CD4-positive, alpha-beta T cell treated with Interleukin-12 subunit alpha and Interleukin-12 subunit beta, for 1 hour (primary cell): ENCODE measurements around the gene CBFA2T2.

Experiments used
- DNase-seq: peaks from one replicate; pipeline ENCODE4 v3.0.0-alpha.2; 2020

The CBFA2T2 gene

GRCh38 chr20:33669873-33670640 lies 180.2 kb downstream of the CBFA2T2 start:
- no peak for DNase-seq

DNA sequence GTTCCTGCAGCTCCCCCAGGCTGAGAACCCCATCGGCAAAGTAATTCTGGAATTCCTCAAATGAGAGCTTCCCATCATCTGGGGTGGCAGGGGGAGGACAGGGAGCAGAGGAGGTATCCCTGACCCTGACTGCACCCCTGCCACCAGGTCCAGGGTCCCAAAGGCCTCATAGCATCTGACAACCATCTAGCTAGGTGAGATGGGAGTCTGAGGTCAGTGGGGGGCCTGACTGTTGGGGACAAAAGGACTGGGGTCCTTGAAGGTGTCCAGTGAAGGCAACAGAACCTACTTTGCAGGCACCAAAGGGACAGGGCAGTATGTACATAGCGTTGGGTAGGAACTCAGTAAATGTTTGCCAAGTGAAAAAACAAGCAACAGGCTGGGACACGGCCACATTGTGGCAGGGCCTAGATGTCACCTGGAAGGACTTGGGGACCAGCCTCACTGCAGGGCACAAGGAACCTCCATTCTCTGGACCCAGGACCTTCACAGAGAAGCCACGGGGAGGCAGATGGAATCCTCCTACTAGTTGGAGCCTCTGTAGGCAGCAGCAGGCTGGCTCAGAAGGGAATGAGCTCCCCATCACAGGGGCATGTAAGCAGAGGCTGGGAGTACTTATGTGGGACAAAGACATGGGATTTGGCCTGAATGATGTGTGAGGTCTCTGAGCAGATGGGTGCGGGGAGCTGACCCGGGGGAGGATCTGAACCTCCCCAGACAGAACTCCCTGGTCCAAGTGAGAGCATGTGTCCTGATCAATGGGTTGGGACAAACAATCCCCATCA lies 181.0 kb downstream of the CBFA2T2 start:
- no peak for DNase-seq

DNA sequence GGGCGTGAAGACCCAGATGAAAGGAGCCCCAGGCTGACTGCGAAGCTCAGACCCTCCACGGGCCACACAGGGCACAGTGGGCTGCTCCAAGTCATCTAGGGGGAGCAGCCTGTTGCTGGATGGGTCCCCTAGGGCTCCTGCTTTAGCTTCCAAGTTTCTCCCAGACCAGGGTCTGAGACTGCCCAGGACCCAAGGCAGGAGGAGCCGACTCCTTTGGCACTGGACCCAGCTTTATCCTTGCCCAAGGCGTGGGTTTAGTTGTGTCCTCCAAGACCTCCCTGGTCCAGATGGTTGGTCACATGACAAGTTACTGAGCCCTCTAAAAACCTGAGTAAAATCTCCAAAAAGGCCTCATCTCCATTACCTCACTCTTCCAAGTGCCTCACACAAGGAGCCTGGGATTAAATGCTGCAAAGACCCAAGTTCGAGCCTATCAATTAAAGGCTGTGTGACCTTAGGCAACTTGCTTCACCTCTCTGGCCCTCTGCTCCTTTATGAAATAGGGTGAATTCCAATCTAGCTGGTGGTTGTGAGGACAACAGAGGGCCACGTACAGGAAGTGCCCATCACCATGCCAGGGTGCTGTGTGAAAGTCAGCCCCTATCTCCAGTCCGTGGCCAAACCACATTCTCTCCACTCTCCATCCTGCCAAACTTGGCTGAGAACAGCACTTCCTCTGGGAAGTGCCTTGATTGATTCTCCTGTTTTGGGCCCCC lies 181.8 kb downstream of the CBFA2T2 start:
- DNase-seq: no peak

DNA sequence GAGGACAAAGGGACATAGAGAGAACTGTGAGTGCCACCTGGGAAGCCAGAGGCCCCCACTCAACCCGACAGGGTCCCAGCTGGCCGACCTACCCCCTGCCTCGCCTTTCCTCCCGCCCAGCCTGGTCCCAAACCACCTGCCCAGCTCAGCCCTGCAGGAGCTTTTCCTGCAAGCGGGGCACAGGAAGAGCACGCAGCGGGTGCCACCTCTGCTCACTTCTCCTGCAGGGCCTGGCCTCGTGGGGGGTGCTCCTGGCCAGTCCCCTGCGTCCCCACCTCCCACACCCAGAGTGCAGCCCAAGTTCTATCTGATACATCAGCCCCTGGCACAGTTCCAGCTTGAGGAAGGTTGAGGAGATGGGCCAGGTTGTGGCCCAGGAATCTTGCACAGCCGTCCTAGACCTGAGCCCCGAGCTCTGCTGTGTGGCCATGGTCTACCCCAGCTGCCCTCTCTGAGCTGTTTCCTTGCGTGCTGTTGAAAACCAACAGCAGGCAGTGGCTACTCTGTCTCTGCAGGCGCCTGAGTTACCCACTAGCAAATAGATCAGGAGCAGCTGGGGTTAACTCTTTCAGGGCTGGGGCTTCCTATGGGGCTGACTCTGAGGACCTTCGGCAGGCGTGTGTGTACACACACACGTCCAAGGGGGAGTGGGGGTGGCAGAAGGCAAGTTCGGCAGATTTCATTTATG lies 182.7 kb downstream of the CBFA2T2 start:
- no peak for DNase-seq

GRCh38 chr20:33673114-33673409 lies 183.2 kb downstream of the CBFA2T2 start:
- DNase-seq: no peak

DNA sequence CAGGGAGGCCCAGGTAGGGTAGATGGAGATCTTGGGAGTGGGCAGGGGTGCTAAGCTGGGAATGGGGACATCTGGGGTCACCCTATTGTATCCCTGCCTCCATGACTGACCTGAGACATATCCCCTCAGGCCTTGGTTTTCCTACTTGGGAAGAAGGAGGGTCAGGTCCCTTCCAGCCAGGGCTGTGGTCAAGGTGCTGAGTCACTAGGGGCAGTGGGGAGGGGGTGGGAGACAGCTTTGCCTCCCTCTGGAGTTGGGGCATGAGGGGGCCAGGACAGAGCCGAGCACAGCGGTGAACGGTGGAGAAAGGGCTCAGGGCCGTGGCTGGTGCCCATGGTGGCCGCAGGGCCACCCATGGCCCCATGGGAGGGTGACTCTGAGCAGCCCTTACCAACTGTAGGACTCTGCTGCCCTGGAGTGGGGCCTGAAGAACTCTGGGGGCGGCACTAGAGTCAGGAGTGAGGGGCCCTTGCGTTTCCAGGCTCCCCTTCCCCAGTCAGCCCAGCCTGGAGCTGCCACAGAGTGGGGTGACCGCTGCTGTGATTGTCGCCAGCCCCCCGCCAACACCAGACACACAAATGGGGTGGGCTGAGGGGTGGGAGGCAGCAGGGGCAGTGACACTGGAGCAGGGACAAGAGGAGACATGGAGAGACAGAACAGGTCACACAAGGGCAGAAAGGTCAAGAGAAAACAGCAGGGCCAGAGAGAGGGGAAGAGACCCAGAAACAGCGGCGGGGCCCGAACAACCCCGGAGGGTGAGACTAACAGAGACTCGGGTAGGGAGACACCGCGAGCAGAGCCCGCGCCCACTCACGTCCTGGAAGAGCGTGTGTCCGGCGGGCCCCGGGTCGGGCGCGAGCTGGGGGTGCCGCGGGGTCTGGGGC lies 183.8 kb downstream of the CBFA2T2 start:
- peak; percentile 15 for DNase-seq

- peak; percentile 72 for DNase-seq
Measured at GRCh38 chr20:33674294-33675135, 184.6 kb downstream of the CBFA2T2 start, which contains the start of gene NECAB3. TSS of gene NECAB3 (minus strand) at chr20:33674428. CDS start at chr20:33674352, 76 bp downstream.

GRCh38 chr20:33675136-33675959 lies 185.5 kb downstream of the CBFA2T2 start:
- no peak for DNase-seq

DNA sequence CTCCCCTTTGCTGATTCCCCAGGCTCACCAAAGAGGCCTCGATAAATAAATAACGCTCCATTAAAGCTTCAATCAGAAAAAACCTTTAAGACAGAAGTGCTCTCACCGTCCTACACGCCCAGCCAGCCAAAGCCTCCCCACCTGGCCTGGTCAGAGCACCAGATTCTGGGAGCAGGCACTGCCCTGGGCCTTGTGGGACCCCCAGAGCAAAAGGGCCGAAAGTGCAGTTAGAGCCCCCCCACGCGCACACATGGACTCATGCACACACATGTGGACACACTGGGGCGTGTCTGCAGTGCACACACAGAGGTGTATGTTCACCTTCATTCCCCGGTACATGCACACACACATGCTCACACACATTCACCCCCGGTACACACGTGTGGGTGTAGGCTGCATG lies 186.2 kb downstream of the CBFA2T2 start:
- no peak for DNase-seq

DNA sequence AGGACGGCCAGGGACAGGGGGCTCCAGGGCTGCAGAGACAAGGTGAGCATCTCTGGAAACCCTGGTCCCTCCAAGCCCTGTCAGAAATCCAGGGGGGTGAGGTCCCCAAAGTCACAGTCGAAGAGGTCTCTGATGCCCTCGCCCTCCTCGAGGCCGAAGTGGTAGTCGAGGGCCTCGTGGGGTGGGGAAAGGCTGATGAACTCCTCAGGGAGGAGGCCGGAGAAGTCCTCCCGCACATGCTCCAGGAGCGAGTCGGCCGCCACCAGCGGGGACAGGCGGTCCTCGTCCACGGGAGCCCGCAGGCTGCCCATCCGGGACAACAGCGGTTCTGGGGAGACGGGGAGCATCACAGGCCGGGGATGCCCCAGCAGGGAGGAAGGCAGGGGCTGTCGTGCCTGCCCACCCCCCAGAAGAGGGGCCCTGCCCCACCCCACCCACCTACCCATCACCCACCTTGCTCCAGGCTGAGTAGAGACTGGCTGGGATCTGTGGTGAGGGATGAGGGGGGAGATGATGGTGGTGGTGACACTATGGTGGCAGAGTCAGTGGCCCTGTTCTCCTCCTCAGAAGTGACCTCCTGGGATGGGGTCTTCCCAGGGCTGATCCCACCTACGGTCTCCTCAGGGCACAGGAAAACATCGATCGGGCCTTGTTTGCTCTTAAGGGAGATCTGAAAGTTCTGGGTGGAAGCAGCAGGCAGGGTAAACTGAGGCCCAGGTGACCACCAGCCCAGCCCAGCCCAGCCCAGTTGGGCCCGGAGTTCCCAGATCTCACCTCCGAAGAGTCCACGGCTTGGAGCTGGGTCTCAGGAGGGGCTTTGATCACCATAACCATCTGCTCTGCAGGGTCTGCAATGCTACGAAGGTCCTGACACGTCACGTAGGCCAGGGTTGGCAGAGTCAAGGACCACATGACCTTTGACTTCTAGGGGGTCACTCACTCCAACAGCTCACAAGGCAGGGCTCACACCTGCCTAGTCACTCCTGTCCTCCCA lies 187.1 kb downstream of the CBFA2T2 start:
- DNase-seq: no peak

GRCh38 chr20:33677991-33678702 lies 188.3 kb downstream of the CBFA2T2 start:
- DNase-seq: no peak

DNA sequence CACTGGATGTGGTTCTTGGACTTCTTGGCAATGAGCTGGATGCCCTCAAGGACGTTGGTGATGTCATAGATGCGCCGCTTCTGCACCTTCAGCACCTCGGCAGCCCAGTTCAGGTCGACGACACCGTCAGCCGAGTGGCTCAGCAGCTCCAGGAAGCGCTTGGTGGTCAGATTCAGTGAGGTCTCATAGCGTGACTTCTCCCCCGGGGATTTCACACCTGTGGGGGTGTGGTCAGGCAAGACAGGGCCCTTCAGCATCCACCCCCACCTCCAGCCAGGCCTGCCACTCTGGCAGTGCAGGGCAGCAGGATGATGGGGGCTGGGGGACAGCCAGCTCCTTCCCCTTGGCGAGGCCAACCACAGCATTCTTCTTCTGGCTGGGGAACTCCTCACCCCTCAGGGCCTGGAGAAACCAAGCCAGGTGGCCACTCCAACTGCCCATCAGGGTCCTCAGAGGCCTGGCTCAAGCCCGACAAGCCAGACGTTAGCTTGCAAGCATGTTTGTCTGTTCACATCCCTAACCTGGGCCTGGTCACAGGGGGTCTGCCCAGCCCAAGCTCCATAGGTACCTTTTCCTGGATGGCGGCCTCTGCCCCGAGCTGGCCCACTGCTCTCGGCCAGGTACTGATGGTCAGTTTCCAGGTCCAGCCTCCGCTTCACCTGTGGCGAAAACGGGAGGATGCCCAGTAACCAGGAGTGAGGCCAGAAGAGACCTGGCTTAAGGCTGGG lies 190.0 kb downstream of the CBFA2T2 start:
- peak; percentile 67 for DNase-seq

- DNase-seq: no peak
Measured at GRCh38 chr20:33680686-33681085, 190.8 kb downstream of the CBFA2T2 start.

- no peak for DNase-seq
Measured at GRCh38 chr20:33681288-33681687, 191.4 kb downstream of the CBFA2T2 start.

DNA sequence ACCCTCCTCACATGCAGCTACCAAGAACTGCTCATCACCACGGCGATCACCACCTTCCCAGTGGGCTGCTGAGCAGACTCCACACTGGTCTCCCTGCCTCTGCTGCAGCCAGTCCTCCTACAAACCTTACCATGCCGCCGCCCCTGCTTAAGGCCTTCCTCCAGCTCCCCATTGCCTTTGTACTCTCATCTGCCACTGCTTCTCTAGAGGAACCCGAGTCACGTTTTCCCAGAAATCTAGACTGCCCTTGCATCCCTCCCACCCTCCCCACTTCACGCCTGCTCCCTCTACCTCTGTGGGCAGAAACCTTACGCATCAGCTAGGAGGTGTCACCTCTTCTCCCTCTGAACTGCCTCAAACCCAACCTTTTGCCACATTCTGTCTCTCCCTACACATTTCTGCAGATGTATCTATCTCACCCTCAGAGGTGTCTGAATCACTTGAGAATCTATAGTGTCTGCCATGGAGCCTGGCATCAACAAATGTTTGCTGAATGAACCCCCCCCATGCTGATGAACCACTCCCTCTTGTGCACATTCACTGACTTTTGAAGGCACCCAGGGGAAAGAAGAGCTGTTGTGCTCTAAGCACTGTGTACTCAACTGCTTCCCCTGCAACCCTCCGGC lies 191.9 kb downstream of the CBFA2T2 start:
- no peak for DNase-seq

DNA sequence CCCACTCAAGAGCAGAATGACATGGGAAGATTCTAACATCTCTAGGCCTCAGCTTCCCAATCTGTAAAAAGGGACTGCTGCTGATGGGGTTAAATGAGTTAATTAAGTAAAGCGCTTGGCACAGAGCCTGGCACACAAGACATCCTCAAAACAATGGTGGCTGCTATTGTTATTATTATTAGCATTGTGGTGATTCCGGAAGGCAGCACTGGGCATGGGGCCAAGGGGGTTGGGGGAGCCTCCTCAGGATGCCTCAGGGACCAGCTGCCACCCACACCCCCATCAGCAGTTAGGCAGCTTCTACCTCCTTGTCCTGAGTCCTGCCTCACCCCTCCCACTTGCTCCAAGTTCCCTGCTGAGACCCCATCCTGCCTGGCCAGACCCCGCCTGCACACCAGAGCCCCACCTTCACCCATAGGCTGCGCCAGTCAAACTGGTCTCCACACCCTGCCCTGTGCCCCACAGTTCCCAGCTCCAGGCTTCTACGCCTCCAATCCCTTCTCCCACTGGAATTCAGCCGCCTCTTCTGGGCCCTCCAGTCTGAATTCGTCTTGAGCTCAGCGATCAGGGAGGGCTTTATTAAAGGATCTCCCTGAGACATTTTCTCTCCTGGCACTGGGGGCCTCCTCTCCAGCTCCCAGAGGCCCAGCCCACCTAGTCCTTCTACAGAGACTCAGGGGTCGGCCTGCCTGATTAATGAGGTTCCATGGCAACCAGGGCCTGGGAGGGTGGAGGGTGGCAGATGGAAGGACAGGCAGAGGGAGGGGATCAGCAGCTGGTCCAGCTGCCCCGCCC lies 194.8 kb downstream of the CBFA2T2 start:
- no peak for DNase-seq
